ENCODE measurements around the gene CYB5A. TPM values are rescaled to one million over a fixed set of nuclear protein-coding genes. Genes with fewer than 3 reads are reported as not detected.

The CYB5A gene
- polyA plus RNA-seq, 1 of the 3 experiments (the other 2 are of a cell fraction), result 42.1 TPM

DNA sequence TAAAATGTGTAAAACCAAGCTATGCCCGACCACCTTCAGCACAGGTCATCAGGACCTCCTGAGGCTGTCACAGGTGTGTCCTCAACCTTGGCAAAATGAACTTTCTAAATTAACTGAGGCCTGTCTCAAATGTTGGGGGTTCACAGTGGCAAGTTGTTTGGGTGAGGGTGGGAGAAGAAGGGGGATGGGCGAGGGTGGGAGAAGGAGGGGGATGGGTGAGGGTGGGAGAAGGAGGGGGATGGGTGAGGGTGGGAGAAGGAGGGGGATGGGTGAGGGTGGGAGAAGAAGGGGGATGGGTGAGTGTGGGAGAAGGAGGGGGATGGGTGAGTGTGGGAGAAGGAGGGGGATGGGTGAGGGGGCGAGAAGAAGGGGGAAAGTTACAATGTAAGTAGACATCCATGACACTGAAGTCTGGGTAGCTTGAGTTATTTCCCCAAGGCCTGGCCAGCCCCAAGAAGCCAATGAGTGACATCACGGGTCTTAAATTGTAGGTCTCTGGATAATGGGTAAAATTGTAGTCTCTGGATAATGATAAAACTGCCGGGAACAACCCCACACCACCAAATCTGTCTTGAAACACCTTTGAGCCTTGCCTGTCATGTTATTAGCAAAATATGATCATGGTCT, 87.1 kb downstream of the CYB5A start:
- no peak overlapping the region for H3K4me2 ChIP-seq
- no peaks in the 10 kb centered on the region for H3K9me3 ChIP-seq
- H3K27me3 ChIP-seq (ENCODE audit: insufficient read depth), result peaks cover 16% of the 10 kb centered on the region
- ChIA-PET POLR2A (no interaction called here), CTCF (interaction anchor here (4.0 kb wide), 1 partner anchor 138 kb away, joined by 26 read pairs; no protein-coding TSS in a partner anchor)
- 24% methylated on average over 5 of the region's 5 CpGs for WGBS (ENCODE audit: low lambda C conversion rate)
- DNase-seq, result no peak
- H3K9me2 ChIP-seq, result no peaks in the 10 kb centered on the region
- no peak overlapping the region for H2AFZ ChIP-seq (ENCODE audit: low read depth)
- TF ChIP-seq JUND (IDR thresholded peaks at IDR 0.05) (no peak), RAD21 (IDR thresholded peaks at IDR 0.05; ENCODE audit: low read length) (no peak), REST (IDR thresholded peaks at IDR 0.05; ENCODE audit: low read depth, low read length) (no peak), IRF3 (IDR thresholded peaks at IDR 0.05; ENCODE audit: low read depth, low read length) (no peak)
- TF ChIP-seq, protein P1, sequence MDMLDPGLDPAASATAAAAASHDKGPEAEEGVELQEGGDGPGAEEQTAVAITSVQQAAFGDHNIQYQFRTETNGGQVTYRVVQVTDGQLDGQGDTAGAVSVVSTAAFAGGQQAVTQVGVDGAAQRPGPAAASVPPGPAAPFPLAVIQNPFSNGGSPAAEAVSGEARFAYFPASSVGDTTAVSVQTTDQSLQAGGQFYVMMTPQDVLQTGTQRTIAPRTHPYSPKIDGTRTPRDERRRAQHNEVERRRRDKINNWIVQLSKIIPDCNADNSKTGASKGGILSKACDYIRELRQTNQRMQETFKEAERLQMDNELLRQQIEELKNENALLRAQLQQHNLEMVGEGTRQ (IDR thresholded peaks at IDR 0.05; ENCODE audit: borderline replicate concordance, low read depth, low read length), result no peak
- H3K27ac ChIP-seq (ENCODE audit: low read depth in 2 of 2, low read length in 1 of 2), result no peak overlapping the region
- no peak overlapping the region for H3K4me3 ChIP-seq (ENCODE audit: low read depth in 2 of 2, low read length in 1 of 2)
- H3K9ac ChIP-seq, result no peak overlapping the region
- no peaks in the 10 kb centered on the region for H4K20me1 ChIP-seq (ENCODE audit: insufficient read depth)
- H3K4me1 ChIP-seq (ENCODE audit: control insufficient read depth in 1 of 2, insufficient read depth in 2 of 2, low read depth in 1 of 2, low read length in 1 of 2), result no peaks in the 10 kb centered on the region
- H3K79me2 ChIP-seq (ENCODE audit: insufficient read depth), result no peaks in the 10 kb centered on the region
- no peaks in the 10 kb centered on the region for H3F3A ChIP-seq (replicated peaks; ENCODE audit: insufficient read depth)
- no peaks in the 10 kb centered on the region for H3K36me3 ChIP-seq (replicated peaks in 1 of 2; ENCODE audit: control insufficient read depth in 1 of 2, insufficient read depth in 2 of 2, low read length in 1 of 2)

- no peaks in the 10 kb centered on the region for H3K9me3 ChIP-seq
- H3K9me2 ChIP-seq, result no peaks in the 10 kb centered on the region
- no peak overlapping the region for H3K4me2 ChIP-seq
- DNase-seq, result no peak
- no peaks in the 10 kb centered on the region for H3K4me1 ChIP-seq (ENCODE audit: control insufficient read depth in 1 of 2, insufficient read depth in 2 of 2, low read depth in 1 of 2, low read length in 1 of 2)
- H3K79me2 ChIP-seq (ENCODE audit: insufficient read depth), result no peaks in the 10 kb centered on the region
- no peaks in the 10 kb centered on the region for H3F3A ChIP-seq (replicated peaks; ENCODE audit: insufficient read depth)
- WGBS (ENCODE audit: low lambda C conversion rate), result 47% methylated on average over 6 of the region's 7 CpGs
- H2AFZ ChIP-seq (ENCODE audit: low read depth), result no peak overlapping the region
- no peaks in the 10 kb centered on the region for H4K20me1 ChIP-seq (ENCODE audit: insufficient read depth)
- ChIA-PET CTCF (interaction anchor here (1.4 to 4.0 kb wide), 2 partner anchors 138 to 149 kb away, joined by 5 to 26 read pairs; no protein-coding TSS in a partner anchor), POLR2A (interaction anchor here (0.6 kb wide), 1 partner anchor 87 kb away, joined by 4 read pairs; no protein-coding TSS in a partner anchor)
- H3K27ac ChIP-seq (ENCODE audit: low read depth in 2 of 2, low read length in 1 of 2), result no peak overlapping the region
- H3K27me3 ChIP-seq (ENCODE audit: insufficient read depth), result peaks cover 21% of the 10 kb centered on the region
- no peak overlapping the region for H3K4me3 ChIP-seq (ENCODE audit: low read depth in 2 of 2, low read length in 1 of 2)
- no peaks in the 10 kb centered on the region for H3K36me3 ChIP-seq (replicated peaks in 1 of 2; ENCODE audit: control insufficient read depth in 1 of 2, insufficient read depth in 2 of 2, low read length in 1 of 2)
- no peak overlapping the region for H3K9ac ChIP-seq
- no peak for TF ChIP-seq TAF1 (IDR thresholded peaks at IDR 0.05; ENCODE audit: borderline replicate concordance, low read depth, low read length)
- TF ChIP-seq GABPA (IDR thresholded peaks at IDR 0.05; ENCODE audit: low read depth), result no peak
- no peak for TF ChIP-seq PBX3 (IDR thresholded peaks at IDR 0.05)
- no peak for TF ChIP-seq YY1 (IDR thresholded peaks at IDR 0.05; ENCODE audit: low read depth)
- TF ChIP-seq RAD21 (IDR thresholded peaks at IDR 0.05; ENCODE audit: low read length), result no peak
- TF ChIP-seq POLR2AphosphoS5 (IDR thresholded peaks at IDR 0.05; ENCODE audit: low read depth, low read length), result no peak
- TF ChIP-seq, protein P1 (IDR thresholded peaks at IDR 0.05; ENCODE audit: borderline replicate concordance, low read depth, low read length), result no peak
- no peak for TF ChIP-seq NFIC (IDR thresholded peaks at IDR 0.05; ENCODE audit: borderline replicate concordance)
- no peak for TF ChIP-seq FOXM1 (IDR thresholded peaks at IDR 0.05; ENCODE audit: low read depth)
- no peak for TF ChIP-seq NRF1 (IDR thresholded peaks at IDR 0.05; ENCODE audit: low read depth, low read length)
- TF ChIP-seq CHD2 (IDR thresholded peaks at IDR 0.05; ENCODE audit: low read length, partially characterized antibody), result no peak
- TF ChIP-seq, protein P2, sequence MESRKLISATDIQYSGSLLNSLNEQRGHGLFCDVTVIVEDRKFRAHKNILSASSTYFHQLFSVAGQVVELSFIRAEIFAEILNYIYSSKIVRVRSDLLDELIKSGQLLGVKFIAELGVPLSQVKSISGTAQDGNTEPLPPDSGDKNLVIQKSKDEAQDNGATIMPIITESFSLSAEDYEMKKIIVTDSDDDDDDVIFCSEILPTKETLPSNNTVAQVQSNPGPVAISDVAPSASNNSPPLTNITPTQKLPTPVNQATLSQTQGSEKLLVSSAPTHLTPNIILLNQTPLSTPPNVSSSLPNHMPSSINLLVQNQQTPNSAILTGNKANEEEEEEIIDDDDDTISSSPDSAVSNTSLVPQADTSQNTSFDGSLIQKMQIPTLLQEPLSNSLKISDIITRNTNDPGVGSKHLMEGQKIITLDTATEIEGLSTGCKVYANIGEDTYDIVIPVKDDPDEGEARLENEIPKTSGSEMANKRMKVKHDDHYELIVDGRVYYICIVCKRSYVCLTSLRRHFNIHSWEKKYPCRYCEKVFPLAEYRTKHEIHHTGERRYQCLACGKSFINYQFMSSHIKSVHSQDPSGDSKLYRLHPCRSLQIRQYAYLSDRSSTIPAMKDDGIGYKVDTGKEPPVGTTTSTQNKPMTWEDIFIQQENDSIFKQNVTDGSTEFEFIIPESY (IDR thresholded peaks at IDR 0.05; ENCODE audit: borderline replicate concordance, low read depth), result no peak
These were observed 88.0 kb downstream of the CYB5A start for GRCh38 chr18:74203811-74204210.
